HG02938 (cell line): ENCODE measurements around the gene ODAD4.
"Not testable (repeated sequence)": the region's sequence is repeated elsewhere in the genome, so short reads cannot be mapped to it uniquely, and the experiment has no call there.

Experiments used
- ATAC-seq: cut with Tn5 transposase; IDR thresholded peaks from one replicate; pipeline ENCODE4 v1.9.1; 2021; ENCODE audit warnings: mild to moderate bottlenecking, moderate library complexity; ENCODE audit not compliant: unreplicated experiment

ODAD4 gene

GRCh38 chr17:41913798-41914197 lies 16.6 kb upstream of the ODAD4 start:
- no peak for ATAC-seq

- ATAC-seq = no peak
Measured at GRCh38 chr17:41914358-41914766, 16.1 kb upstream of the ODAD4 start.

DNA sequence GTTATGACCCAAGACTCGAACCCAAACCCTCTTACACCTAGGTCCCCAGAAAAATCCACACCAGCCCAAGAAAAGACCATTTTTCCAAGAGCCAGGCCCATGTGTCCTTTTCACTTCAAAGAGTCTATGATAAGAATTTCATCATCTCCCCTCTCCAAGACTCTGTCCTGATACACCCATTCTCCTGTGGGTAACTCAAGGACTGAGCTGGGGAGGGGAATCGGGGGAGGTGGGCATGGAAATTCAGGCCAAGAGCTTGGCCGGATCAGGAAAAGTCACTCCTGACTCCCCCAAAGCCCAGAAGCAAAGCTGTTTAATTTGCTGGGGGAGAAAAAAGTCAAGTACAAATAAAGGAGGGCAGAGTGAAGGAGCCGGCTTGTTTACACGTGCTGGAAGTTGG lies 15.4 kb upstream of the ODAD4 start:
- ATAC-seq = no peak

DNA sequence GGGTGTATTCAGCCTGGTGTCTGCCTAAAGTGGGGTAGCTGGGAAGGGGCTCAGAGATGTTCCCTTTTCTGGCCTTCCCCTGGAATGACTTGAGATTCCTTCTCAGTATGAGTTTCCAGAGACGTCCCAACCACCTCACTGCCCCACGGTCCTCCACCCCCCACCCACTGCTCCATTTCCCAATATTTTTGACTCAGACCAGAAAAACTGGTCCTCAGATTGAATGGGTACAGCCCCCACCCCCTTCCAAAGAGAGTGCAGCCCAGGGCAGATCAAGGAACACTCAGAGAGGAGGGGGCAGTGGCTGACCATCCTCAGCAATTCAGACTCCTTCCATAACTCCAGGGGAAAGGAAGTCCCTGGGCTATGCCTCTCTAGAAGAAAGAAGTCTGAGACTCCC lies 14.9 kb upstream of the ODAD4 start:
- ATAC-seq = no peak

DNA sequence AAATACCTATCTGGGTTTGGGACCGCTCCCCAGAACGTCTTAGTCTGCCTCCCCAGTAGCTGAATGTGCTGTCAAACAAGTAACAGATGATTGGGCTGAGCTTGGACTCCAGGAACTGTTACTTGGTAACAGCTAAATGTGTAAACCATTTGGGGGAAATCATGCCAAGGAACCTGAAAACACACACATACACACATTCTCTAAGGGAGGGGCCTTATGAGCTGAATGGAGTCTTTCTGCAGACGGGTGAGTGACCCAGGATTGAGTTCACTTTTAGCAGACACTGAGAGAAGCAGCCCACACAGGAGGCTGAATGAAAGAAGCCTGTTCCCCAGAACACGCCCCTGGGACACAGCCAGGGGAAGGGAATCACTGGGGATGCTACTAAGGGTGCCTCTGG lies 13.2 kb upstream of the ODAD4 start:
- ATAC-seq = no peak

- ATAC-seq = peak; percentile 13
Measured at GRCh38 chr17:41917679-41918313, 12.6 kb upstream of the ODAD4 start.

DNA sequence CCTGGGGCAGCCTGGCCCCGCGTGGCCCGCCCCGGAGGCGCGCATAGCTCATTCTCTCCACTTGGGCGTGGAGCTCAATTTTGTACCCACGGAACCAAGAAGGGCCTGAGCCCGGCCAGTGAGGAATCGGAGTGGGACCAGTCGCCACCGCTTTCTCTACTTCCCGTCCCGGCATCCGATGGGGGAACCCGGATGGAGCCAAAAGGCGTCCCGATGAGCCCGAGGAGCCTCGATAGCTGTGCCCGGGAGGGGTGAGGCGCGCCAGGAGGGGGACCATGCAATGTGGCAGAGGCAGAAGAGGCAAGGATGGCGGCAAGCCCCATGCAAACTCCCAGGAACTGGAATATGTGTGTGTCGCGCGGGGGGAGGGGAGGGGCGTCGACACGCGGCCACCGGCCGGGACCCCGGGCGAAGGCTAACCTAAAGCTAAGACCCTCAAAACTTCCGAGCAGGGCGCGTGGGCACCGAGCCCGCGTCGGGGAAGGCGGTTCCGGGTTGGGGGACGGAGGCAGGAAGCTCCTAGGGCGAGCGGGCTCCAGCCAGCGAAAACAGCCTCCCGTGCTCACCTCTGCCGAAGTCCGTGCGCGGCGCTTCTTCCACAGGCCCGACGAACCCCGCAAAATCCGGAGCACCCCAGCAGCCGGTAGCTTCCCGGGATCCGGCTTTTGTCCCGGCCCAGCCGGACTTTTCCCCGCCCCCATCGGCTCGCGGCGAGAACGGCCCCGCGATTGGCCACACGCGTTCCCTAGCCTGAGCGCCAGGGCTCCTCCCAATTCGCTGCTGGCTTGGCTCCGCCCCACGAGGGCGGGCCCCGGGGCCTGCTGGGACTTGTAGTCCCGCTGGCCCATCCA lies 11.9 kb upstream of the ODAD4 start, which contains the start of gene ACLY:
Gene ACLY (minus strand): TSS at position 638 of the 851 bp plus-strand sequence. CDS start 5,078 bp downstream, outside the sequence.
- peak; percentile 74 for ATAC-seq

DNA sequence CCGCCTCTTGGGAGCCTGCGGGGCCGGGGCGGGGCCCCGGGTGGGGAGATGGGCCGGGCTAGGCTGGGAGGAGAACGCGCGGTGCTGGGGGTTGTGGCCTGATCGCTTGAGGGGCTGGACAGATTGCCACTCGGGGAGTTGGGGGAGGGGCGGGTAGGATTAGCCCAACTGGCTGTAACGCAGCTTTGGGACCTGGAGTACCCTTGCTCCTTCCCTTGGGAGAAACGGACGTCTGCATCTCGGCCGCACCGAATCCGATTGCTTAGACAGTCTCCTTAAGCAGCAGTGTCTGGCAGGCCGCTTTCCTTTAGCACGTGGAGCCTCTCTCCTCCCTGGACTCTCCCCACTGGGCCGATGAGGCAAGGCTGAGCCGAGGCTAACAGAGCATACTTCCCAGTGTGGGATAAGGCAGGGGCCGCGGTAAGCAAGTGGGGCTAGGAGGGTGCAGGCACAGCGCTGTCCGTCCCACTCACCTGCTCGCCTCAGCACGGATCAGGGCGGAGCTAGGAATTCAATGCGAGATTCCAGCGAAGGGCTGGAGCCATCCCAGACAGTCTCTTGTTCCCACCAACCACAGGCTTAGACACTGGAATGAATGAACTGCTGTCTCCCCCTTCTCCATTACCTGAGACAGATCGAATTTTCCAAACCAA lies 11.1 kb upstream of the ODAD4 start:
- no peak for ATAC-seq

DNA sequence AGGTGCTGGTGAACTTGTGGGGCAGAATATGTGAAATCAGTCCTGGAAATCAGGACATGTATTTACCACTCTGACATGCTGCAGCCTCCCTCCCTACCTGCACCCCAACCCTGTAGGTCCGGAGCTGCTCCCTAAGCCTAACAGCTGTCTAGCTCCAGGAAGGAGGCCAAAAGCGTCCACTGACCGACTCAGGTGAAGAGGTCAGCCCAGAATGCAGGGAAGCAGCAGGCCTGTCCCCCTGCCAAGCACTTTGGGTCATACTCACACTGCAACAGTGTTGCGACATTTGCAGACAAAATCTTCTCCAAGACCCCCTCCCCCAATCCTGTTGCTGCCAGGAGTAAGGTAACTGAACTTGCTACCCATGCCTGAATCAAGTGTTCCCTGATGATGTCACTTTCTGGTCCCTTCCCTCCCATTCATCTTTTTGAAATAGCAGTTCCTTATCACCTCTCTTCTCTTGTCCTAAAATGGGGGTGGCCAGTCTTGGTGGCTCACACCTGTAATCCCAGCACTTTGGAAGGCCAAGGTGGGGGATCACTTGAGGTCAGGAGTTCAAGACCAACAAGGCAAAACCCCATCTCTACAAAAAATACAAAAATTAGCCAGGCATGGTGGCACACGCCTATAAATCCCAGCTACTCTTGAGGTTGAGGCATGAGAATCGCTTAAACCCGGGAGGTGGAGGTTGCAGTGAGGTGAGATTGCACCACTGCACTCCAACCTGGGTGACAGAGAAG lies 10.4 kb upstream of the ODAD4 start:
- no peak for ATAC-seq

DNA sequence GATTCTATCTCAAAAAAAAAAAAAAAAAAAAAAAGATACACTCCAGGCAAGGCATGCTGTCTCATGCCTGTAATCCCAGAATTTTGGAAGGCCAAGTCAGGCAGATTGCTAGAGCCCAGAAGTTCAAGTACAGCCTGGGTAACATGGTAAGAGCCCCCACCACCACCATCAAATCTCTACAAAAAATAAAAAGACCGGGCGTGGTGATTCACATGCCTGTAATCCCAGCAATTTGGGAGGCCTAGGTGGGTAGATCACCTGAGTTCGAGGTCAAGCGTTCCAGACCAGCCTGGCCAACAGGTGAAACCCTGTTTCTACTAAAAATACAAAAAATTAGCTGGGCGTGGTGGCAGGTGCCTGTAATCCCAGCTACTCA lies 9.8 kb upstream of the ODAD4 start:
- ATAC-seq = no peak

DNA sequence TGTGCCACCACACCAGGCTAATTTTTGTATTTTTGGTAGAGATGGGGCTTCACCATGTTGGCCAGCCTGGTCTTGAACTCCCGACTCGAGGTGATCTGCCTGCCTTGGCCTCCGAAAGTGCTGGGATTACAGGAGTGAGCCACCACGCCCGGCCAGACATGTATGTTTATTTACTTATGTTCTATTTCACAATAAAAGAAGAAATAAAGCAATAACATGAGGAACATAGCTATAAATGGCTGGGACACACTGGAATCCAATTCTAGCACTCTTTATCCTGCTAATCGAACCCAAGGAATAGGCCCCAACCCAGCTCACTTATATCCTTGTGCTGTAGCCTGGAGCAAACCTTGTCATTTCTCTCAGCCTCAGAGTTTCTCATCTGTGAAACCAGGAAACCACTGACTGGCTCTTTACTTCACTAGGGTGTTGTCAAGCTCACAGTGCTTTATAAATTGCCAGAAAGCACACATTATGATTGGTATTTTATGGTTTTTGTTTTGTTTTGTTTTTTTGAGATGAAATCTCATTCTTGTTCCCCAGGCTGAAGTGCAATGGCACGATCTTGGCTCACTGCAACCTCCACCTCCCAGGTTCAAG lies 4.3 kb upstream of the ODAD4 start:
- ATAC-seq = no peak

GRCh38 chr17:41928693-41929251 lies 1.6 kb upstream of the ODAD4 start:
- no peak for ATAC-seq

GRCh38 chr17:41930833-41931156 lies 378 bp downstream of the ODAD4 start:
- not testable (repeated sequence) for ATAC-seq

DNA sequence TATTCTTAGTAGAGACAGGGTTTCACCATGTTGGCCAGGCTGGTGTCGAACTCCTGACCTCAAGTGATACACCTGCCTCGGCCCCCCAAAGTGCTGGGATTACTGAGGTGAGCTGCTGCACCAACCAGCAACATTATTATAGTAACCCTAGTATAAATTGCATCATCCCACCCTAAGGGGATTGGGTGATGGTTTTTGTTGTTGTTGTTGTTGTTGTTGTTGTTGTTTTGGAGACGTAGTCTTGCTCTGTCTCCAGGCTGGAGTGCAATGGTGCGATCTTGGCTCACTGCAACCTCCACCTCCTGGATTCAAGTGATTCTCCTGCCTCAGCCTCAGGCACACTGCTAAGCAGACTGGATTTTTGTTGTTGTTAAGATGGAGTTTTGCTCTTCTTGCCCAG lies 1.3 kb downstream of the ODAD4 start:
- ATAC-seq = not testable (repeated sequence)

DNA sequence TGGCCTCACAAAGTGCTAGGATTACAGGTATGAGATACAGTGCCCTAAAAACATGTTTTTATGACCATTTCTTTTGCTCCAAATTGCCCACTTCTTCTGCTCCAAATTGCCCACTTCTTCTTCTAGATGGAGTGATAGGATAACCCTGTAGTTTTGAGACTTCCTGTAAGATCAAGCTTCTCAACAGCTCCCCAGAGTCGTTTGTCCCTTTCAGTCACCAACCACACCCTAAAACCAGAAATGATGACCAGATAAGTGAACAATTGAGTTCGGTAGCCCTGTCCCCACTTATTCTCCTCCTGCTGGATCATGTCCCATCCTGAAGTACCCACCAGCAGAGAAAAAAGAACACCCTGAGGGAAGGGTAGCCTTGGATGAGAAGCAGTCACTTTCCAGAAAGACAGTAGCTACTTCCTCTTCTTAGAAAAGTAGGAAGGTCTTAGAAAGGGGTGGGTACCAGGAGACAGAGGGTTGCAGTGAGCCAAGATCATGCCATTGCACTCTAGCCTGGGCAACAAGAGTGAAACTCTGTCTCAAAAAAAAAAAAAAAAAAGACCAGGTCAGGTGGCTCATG lies 2.5 kb downstream of the ODAD4 start:
- ATAC-seq = no peak

DNA sequence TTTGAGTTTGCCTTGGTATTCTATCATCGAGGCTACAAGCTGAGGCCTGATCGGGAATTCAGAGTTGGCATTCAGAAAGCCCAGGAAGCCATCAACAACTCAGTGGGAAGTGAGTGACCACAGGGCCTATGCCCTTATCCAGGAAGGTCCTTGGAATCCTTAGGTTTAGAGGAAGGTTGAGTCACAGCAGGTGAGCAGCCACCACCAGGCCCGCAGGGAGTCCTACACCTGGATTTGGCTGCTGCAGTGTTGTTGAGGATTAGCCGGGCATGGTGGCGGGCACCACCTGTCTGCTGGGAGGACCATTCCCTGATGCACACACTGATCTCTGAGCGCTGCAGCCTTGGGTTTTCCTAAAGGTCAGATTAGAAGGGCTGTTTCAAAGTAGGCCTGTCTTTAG lies 5.2 kb downstream of the ODAD4 start:
- ATAC-seq = no peak

DNA sequence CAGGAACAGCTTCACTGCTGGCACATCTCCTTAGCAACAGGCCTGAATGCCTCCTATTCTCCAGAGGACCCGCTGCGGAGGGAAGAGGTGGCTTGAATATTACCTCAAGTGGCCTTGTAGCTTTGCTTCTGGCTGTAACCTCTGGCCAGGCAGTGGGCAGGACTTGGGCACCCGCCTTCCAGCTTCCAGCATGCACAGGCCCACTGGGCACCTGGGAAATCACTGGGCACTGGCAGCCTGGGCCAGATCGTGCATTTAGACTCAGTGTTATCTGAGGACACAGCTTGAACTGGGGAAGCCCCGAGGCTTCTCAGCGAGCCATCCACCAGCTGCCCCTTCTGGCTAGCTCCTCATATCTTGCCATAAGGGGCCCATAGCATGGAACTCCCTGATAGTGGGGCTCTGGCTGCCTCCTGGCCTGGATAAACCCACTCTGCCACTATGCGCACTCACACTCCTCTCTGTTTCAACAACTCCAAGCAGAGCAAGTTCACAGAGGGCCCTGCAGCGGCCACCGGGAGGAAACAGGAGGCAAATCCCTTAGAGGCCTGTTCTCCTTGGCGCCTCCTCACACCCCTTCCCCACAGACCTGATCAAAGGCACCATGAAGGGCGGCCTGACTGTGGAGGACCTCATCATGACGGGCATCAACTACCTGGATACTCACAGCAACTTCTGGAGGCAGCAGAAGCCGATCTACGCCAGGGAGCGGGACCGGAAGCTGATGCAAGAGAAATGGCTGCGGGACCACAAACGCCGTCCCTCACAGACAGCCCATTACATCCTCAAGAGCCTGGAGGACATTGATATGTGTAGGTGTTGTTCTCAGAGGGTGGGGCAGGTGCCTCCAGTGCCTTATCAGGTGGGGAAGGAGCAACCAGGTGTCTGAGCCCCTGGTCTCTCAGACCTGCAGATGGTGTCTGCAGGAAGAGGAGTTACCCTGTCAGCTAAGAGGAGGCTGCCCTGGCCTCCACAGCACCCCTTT lies 7.8 kb downstream of the ODAD4 start:
- ATAC-seq = no peak

DNA sequence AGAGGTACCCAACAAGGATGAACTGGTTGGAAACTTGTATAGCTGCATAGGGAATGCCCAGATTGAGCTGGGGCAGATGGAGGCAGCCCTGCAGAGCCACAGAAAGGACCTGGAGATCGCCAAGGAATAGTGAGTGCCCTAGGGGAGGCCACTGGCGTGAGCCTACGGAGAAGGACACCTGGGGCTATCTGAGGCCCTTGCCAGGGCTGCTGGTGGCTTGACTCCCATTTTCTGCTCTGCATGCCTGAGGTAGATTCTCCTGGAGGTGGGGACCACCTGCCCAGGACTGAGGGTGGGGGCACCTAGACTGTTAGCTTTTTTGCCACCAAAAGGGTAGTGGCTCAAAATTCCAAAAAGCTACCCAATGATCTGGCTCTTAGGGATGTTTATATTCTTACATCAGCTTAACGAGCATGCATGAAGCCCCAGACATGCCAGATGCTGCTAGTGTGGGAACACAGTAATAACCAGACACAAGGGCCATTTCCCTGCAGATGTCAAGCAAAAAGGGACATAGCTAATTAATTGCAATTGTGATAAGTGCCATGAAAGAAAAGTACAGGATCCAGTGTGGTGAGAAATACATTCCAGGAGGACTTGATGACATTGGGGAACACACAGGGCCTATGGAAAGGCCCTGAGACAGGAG lies 8.8 kb downstream of the ODAD4 start:
- no peak for ATAC-seq

GRCh38 chr17:41939693-41940090 lies 9.3 kb downstream of the ODAD4 start:
- ATAC-seq = no peak
